Measurements from ENCODE around the gene TMTC3.

- TF ChIP-seq CTCF (IDR thresholded peaks at IDR 0.05; ENCODE audit: low read depth, low read length) (no peak), EZH2phosphoT487 (IDR thresholded peaks at IDR 0.05; ENCODE audit: low read depth) (no peak)
Observed at GRCh38 chr12:88238406-88238805, 96.3 kb downstream of the TMTC3 start.
